CD4-positive, alpha-beta T cell treated with Interferon gamma for 1 hour (primary cell): Measurements from ENCODE around the gene CEMIP.

Source experiments
- DNase-seq: peaks from one replicate; pipeline ENCODE4 v3.0.0-alpha.2; 2020

The CEMIP gene

DNA sequence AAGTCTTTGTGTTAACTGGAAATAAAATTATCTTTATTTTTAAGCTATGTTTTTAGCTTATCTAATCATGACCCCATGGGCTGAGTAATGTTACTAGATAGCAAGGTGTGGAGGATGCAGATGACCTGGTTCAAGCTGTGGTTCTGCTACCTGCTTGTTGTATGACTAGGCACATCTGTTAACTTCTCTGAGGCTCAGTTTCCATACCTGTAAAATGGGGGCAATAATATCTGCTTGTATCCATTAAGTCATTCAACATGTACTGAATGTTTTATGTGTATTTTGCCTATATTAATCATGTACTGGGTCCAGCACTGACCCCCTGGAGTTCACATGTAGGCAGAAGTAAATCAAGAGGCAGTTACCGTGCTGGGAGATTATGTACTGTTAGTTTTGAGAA lies 51.5 kb downstream of the CEMIP start:
- DNase-seq = no peak

- no peak for DNase-seq
These were observed 52.0 kb downstream of the CEMIP start for GRCh38 chr15:80831192-80831591.

GRCh38 chr15:80831606-80832224 lies 52.5 kb downstream of the CEMIP start:
- no peak for DNase-seq

- DNase-seq = no peak
These were observed 53.5 kb downstream of the CEMIP start for GRCh38 chr15:80832686-80833085.

DNA sequence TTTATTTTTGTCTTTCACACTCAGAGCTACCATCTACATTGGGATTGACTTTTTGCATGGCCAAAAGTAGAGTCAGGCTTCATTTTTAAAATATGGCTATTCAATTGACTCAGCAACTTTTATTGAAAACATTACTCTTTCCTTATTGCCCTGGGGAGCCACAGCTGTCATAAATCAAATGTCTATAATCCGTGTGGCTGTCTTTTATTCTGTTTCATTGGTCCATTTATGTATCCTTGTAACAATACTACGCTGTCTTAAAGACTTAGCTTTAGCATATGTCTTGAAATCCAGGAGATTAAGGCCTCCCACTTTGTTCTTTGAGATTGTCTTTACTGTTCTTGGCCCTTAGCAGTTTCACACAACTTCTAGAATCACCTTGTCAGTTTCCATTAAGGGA lies 55.2 kb downstream of the CEMIP start:
- no peak for DNase-seq

DNA sequence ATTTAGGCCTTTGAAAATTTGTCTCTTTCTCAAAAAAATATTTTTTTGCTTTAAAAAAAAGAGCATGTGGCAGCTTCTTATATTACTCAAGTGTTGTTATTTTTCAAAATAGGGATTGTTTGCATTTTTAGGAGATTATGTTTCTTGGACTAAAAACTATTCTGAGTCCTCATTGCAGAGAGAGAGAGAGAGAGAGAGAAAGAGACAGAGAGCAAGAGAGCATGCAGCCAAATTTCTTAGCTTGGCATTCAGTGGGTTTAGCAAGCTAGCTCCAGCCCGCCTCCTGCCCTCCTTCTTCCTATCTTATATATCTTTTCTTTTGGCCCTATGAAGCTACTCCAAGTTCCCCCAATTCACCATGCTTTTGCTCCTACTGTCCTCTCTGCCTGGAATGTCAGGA lies 55.7 kb downstream of the CEMIP start:
- no peak for DNase-seq

DNA sequence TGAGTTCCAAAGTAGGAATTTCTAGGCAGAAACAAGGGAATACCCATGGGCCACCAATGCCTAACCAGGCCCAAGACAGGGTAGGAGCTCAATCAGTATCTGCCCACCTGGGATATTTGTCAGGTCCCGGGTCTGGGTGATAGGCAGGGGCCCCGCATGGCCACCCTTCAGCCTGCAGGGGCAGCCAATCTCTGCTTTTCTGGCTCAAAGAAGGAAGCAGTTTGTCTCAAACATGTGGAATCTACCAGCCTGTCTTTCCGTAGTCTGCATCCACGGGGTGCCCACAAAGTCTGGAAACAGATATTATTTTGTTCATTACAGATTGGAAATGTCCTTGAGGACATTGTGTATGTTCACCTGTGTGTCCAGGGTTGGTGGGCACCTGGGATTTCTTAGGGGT lies 56.2 kb downstream of the CEMIP start:
- no peak for DNase-seq

GRCh38 chr15:80836223-80836622 lies 57.1 kb downstream of the CEMIP start:
- DNase-seq = no peak

- no peak for DNase-seq
These were observed 57.8 kb downstream of the CEMIP start for GRCh38 chr15:80837006-80837405.

DNA sequence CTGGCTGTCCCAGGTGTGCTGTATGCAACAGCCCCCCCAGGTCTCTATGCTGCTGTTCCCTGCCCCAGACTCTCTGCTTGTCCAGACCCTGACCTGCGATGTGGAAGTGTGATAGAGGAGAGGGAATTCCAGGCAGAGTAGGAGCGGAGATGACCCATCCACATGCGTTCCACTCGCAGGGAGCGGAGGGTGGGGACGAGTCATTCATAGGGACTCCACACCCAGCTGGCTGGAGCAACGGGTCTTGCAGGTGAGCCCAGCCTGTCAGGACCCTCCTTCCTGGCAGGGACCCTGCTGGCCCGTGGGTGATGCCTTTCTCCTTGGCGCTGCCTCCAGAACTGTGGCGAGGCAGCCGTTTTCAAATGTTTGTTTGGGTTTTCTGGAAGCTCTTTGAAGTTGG lies 58.8 kb downstream of the CEMIP start:
- DNase-seq = no peak

GRCh38 chr15:80838666-80839065 lies 59.5 kb downstream of the CEMIP start:
- no peak for DNase-seq

DNA sequence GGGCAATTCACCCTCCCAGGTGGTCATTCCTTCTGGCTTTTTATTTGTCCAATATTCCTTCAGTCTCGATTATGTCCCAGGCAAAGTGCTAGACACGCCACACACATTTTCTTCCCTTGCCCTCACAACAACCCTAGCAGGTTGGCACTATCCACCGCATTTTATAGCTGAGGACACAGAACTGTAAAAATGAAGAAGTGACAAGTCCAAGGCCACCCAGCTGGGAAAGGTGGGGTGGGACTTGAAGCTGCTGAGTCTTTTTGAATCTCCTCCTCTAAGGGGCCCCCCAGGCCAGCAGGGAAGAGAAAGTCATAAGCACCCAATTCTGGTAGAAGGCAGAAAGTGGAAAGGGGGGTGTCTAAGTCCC lies 60.6 kb downstream of the CEMIP start:
- DNase-seq = no peak

GRCh38 chr15:80840182-80841130 lies 61.3 kb downstream of the CEMIP start:
- no peak for DNase-seq

GRCh38 chr15:80841541-80841940 lies 62.4 kb downstream of the CEMIP start:
- no peak for DNase-seq

DNA sequence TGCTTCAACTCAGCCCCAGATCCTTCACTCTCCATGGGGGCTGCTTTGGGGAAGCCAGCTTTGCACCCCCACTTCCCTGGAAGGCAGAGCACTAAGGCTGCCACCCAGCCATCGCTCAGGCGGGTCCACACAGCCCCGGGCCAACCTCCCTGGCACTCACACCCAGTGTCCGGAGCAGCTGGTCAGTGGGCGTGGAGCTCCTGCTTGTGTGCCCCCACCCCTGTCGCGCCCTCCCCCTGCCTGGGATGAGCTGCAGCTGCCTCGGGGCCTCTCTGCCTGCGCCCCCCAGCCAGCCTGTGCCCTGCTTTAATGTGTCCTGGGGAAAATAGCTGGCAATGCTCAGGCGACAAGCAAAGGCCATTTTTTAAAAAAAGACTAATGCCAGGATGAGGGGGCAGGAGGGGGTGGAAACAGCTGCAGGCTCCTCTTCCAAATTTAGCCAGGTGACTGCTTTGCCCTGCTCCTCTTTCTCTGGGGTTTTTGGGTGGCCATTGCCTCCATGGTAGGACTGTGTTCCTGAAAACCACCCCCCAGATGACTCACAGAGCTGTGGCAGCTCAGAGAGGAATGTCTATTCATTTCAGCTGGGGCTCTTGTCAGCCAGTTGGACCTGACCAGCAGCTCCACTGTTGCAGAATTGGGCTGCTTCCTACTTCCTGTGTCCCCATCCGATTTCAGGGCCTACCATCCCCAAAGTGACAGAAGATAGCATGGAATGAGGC lies 65.0 kb downstream of the CEMIP start:
- no peak for DNase-seq

GRCh38 chr15:80846031-80846815 lies 67.1 kb downstream of the CEMIP start:
- no peak for DNase-seq

GRCh38 chr15:80849308-80849707 lies 70.1 kb downstream of the CEMIP start:
- DNase-seq = no peak

- no peak for DNase-seq
These were observed 71.8 kb downstream of the CEMIP start for GRCh38 chr15:80850941-80851451.

GRCh38 chr15:80852676-80853075 lies 73.5 kb downstream of the CEMIP start:
- no peak for DNase-seq

- DNase-seq = no peak
These were observed 74.9 kb downstream of the CEMIP start for GRCh38 chr15:80854104-80854503.

DNA sequence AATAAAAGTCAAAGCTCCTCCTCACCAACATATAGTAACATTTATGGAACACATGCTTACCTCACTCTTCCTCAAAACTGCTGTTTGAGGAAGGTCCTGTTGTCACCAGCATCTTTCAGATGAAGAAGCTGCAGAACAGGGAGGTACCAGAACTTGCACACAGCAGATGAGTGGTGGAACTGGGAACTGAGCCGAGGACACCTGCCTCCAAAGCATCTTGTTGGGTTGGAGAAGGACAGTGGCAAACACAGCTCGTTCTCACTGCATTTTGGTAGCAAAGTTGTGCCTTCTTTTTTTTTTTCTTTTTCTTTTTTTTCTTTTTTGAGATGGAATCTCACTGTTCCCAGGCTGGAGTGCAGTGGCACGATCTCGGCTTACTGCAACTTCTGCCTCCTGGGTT lies 76.0 kb downstream of the CEMIP start:
- no peak for DNase-seq

DNA sequence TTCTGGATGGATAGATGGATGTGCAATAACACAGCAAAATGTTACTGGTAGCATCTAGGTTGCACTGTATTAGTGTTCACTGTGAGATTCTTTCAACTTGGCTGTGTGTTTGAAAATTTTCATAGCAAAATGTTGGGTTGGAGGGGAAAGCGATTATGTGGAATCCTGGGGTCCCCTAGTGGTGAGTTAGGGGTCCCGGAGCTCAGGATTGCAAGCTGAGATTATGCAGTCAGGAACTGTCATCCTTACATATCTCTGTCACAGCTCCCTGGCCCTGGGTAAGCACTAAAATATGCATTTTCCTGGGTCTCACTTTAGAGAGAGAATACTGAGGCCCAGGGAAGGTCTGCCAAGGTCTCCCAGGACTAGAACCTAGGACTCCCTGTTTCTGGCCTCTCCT lies 77.2 kb downstream of the CEMIP start:
- no peak for DNase-seq
